HG02884 (cell line): Measurements from ENCODE around the gene KIRREL1.

ENCODE experiments used
- ATAC-seq: cut with Tn5 transposase; IDR thresholded peaks from one replicate; pipeline ENCODE4 v1.9.1; 2021; ENCODE audit warnings: mild to moderate bottlenecking, moderate library complexity; ENCODE audit not compliant: unreplicated experiment

KIRREL1 gene

DNA sequence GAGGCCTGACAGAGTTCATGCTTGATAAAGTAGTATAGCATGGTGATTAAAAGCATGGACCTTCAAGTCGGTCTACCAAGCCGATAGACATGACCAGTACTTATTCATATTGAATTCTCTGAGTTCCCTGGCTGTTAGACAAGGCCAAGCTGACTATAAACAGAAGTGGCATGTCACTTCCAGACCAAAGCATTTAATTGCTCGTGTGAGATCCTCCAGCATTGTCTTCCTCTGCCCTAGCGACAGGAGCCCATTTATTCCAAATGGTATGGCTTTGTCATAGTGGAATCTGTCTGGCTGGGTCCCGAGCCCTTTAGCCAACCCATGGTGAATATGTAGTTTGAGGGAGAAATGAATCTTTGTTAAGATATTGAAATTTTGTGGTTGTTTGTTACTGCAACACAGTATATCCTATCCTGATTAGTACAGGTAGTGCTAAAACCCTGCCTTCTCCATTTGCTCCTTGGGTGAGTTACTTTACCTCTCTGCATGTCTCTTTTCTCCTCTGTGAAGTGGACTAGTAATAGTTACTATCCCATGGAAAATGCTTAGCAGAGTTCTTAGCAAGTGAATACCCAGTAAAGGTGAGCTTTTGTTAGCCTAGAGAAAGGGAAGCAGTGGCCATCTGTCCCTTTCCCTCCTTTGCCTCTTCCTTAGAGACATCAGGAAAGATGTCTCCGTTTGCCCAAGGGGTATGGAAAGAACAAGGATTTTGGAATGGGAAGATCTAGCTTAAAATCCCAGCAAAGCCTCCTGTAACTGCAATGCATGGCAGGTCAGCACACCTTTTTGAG is 109.6 kb downstream of the KIRREL1 start:
- no peak for ATAC-seq

DNA sequence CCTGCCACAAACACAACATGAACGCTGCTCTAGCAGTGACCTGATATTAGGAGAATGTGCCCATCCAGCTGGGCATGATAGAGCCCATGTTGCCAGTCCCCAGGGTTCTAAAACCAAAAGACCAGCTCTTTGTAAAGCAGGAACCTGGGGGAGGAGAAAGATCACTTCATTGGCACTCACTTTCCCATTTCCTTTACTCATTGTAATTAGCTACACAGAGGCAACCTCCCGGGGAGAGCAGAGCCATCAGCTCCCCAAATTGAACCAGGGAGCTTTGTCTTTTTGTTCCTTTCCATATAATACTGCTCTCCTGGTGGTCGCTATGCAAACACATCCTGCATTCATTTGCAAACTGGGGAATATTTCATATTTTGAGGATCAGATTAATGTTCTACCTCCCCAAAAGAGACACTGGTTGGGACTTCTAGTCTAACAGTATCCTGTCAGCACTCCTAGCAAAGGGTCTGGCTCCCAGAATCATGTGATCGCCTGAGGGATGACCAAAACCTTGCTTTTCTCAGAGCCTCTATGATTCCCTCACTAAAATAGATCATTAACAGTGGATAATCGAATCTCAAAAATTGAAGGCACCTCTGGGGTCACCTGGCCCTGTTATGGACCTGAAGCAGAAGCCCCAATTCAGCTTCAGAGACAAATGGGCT is 110.5 kb downstream of the KIRREL1 start:
- ATAC-seq, result no peak

DNA sequence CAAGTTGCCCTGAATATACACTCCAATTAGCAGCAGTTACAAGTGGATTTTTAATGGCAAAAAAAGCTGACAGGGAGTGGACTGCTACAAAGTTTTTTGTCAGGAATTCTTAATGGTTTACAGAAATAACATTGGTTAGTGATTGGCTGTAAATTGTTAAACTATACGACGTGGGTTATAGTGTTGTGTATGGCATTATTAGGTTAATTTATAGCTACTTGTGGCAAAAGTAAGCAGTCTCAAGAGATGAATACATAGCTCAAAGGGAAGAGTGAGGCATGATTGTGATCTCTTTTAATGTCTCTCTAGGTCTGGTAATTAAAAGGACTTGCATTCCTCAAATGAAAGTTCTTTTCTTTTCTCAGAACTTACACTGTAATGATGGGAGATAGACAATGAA is 111.4 kb downstream of the KIRREL1 start:
- no peak for ATAC-seq

DNA sequence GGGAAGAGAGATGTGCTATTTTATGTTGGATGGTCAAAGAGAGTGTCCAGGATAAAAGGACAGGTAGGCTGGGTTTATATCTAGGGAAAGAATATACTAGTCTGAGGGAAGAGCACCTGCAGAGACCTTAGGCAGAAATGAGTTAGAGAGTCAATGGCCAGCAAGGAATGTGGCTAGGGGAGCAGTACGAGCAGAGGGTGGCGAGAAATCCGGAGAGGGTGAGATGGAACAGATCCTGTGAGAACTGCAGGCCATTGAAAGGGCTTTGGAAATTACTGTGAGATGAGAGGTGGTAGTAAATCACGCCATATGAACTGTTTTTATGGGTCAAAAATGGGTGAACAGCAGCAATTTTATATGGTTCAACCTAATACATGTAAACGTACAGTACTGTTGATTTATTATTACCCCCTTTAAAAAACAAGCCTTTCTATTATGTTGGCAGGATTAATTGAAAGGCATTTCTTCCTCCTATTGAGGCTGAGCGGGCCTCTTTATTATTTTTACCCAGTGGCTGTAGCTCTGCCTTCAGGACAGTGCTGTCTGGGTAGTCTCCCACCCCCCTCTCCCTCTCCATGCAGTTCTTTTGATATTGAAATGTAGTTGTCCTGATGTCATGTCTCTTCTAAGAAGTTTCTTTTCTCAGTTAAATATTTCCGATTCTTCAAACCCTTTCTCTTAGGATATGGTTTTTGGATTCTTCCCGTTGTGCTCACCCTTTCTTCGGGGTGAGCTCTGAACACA is 112.1 kb downstream of the KIRREL1 start:
- ATAC-seq, result no peak

DNA sequence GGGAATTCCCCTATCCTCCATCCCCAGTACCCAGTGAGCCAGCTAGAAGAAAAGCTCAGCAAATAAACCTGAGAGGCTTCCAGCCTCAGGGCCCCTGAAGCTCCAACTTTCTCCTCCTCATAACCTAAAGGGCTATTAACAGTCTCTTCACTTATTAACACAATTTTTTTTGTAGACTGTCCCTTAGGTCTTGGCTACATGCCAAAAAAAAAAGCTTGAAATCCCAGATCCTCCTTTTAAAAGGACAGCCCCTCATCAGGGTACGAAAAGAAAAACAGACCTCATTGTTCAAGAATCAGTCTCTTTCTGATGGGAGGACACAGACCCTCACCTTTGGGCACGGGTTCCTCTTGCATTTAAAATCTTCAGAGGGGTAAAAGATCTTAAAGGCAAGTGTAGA is 114.5 kb downstream of the KIRREL1 start:
- no peak for ATAC-seq

DNA sequence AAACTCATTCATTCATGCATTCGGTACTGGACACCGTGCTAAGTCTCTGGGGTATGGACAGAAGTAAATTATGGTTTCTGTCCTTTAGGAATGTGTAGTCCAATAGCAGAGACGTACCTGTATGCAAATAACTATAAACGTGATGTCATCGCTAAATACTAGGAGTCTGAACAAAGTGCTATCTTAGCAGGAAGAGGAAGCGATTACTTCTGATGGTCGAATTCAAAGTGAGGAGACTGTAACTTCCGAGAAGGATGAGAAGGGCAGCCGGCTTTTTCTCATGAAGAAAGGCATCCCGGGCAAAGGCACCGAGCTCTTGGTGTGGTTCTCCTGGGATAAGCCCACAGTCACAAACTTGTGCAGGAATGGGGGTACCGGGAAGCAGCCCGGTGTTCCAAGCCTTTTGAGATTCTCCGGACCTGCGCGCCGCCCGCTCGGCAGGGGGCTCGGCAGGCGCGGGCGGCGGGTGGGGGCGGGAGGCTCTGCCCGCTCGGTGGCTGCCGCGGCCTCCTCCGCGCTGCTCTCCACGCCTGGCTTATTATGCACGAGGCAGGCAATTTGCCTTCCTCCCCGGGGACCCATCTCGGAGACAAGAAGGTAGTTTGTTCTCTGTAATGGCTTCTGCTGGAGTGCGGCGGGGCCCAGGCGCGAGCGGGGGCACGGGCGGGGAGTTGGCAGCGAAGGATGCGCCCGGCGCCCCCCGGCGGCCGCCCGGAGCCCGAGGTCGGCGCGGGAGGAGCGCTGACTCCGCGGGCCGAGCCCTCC is 119.7 kb downstream of the KIRREL1 start:
- no peak for ATAC-seq

DNA sequence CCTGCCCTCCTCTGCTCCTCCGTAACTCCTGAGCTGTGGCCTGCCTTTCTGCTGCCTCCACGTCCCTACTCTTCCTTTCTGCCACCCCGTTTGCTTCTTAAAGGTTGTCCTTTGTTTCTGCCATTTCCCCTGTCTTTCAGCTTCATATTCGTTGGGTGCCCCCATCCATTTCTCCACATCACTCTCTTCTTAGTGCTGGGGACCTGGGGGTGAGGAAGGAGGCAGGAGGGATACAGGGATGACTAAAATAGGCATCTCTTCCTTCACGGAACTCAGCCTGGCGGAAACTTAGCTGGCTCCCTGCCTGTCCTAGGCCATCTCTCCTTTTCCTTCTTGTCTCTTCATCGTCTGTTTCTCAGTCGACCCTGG is 120.3 kb downstream of the KIRREL1 start:
- ATAC-seq, result no peak

DNA sequence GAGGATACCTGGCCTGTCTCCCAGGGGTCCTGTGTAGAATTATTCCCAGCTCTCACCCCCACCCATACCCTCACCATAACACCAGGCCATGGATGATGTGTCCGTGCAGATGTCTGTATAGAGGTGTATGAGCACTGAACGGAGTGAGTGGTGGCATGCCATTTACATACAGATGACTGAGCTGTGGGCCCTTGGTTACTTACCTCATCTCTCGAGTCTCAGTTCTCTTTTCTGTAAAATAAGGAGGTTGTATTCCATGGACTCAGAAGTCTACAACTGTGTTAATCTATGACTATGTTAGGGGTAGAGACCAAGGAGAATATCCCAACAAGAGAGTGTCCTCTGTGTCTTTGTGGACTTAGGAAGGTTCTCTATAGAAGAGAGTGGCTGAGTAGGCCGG is 121.7 kb downstream of the KIRREL1 start:
- peak; percentile 75 for ATAC-seq

DNA sequence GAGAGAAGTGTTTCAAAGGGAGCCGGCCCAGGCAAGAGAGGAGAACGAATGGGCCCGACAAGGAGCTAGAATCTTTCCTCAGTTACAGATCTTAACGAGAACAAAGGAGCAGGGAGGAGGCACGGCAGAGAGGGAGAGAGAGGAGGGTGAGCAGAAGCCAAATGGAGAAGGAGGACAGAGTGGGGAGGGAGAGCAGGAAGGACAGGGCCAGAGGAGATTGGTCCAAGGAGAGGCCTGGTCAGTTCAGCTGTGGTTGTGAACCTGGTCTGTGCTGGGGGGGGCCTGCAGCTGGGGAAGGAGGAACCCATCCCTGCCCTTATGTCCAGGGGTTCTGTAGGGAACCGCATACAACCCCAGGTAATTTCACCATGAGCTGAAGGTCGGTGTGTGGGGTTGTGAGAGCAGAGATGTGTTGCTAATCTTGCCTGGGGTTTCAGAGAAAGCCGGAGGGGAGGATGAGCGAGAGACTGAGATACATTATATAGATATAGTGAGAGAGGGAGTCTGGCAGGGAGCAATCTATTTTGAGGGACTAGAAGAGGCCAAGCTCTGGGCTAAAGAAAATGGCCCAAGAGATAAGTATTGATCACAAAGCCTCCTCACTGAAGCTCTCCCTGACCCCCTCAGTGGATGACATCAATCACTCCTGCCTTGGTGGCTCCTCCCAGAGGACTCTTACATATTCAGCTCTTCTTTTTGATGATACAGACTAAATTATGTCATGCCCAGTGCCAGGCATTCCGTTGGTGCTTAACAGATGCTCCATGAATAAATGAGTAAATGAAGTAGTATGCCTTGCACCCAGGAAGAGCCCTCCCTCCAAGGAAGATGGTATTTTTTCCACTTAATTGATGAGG is 123.1 kb downstream of the KIRREL1 start:
- ATAC-seq, result no peak

DNA sequence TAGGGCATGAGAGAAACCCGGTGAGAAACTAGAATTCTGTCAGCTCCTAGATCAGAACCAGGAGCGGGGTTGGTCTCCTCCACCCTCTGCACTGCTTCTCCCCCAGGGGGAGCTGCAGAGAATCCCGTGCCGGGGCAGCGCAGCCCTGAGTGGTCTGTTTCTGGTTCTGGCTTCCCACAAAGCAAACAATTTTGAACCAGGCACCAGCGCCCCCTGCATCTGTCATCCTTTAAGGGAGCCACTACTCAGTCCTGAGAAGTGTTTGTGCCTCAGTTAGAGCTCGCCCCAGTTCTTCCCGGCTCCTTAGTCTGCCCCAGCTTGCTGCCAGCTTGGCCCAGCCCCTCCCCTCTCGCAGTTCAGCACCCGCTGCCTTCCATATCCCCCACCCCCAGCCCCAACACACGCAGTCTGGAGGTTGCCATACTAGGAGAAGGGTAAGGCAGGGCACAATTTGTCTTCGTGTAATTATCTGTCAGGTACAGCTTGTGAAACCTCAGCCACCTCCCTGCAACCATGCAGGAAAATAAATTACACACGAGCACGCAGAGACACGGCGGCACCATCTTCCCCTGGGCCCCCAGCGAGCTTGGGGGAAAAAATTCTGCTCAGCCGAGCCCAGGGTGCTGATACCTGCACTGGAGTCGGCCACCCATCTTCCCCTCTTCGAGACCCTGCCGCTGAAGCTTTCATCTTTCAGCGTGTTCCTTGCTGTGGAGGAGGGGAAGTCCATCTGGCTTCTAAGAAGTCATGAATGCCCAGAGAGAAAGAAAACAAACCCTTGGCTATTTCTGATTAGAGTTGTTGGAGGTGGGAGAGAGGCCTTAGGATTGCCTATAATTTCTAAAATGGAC is 124.6 kb downstream of the KIRREL1 start:
- ATAC-seq, result no peak

DNA sequence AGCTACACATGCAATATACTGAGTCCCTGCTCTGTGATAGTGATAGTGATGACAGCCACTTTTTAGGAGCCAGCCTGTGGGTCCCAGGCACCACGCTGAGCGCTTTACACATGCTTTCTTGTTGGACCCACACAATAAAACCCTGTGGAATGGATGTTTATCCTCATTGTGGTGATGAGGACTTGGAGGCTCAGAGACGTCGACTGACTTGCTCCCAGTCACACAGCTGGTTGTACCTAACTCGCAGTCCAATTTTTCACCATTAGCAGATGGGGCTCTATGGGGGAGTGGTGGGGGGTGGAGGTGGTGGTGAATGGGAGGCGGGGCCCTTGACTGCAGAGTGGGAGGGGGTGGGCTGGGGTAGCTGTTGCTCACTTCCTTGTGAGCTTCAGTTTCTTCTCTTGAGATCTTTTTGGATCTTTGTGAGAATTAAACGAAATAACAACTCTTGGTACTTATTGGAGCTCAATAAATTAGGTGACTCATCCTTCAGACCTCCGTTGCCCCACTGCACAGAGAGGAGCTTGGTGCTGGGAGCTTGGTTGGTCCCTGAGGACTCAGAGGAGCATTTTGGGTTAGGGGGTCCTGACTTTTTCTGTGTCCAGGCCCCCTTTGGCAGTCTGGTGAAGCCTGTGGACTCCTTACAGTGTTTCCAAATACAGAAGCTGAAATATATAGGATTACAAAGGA is 125.4 kb downstream of the KIRREL1 start:
- no peak for ATAC-seq

DNA sequence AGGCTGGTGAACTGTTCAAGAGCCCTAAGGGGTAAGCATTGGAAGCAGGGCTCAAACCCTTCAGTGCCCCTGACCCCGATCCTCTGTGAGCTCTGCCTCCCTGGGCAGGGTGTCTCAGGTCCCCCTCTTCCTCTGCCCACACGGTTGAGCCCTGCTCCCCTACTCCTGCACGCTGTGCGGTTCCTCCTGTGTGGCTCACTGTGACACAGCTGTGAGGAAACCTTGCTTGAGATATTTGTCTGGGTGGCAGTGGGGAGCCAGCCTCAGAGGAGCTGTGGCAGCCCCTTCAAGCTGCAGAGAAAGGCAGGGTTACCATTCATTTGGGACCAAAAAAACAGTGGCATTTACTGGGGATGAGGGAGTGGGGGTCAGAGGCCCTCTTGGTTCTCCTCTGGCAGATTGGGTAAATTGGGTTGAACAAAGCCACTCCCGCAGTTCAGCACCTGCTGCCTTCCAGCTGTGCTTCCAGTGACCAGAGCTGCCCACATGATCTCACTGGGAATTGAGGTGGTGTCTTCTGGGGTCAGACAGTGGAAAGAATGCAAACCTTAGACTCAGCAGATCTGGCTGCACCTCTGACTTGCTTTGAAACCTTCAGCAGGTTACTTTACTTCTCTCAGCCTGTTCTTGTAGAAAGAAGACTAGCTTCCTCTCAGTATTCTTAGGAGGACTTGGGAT is 126.7 kb downstream of the KIRREL1 start:
- ATAC-seq, result no peak

DNA sequence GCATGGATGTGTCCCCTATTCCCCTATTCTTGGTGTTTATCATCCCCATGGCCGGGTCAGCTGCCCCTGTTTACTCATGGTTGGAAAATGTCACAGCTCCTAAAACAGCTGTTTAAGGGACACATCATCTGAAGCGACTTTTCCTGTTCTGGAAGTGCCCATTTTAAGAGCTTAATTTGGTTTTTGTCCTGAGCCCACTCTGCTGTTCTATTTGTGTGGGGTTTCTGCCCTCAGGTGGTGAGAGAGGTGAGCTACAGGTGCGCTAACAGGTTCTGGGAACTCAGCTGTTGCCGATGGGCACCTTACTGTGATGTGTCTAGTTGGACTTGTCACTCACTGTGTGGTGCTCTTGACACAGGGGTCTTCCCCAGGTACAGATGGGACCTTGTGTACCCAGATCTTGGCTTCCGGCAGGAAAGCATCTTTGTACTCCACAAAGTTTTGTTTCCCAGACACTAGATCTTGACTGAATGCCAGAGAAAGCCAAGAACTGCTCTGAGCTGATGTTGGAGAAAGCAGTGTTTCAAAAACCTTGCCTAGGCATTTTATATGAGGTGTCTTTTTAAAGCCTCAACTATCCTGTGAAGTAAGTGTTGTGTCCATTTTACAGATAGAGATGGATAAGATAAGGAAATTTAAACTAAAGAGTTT is 128.3 kb downstream of the KIRREL1 start:
- no peak for ATAC-seq

DNA sequence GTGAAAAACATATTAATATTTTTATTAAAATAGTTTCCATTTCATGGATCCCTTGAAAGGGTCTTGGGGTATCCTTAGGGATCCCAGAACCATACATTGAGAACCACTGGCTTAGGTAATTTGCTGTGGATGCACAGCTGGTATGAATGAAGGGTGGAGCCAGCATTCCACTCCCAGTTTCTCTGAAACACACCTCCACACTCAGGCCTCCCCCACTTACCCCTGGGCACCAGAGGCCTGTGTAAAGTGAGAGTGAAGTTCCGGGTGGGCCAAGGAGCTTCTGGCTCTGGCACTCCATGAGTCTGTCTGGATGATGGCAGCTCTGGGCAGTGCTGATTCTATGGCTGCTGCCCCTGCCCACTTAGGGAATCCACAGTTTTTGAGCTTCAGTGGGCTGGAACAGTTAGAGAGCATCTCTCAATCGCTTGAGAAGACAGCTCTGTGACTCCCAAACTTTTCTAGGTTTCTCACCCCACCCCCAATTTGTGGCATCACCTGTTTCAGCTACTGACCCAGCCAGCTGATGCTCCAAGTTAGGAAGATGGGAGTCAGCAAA is 129.5 kb downstream of the KIRREL1 start:
- no peak for ATAC-seq

DNA sequence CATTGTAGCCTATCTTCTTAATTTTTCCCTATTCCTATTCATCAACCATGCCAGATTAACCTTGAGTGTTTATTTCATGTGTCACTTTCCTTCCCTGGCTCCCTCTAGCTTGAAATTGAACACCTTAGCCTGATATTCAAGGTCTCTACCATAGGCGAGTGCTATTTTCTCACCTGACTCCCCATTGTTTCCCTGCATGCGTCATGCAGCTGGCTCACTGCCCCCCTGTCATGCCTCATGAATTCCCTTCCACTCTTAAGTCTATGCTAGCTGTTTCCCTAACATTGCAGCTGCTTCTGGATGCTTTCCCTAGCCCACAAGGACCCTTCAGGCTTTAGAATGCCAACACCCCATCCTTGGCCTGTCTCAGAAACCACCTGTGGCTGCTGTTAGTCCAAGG is 130.6 kb downstream of the KIRREL1 start:
- ATAC-seq, result no peak

DNA sequence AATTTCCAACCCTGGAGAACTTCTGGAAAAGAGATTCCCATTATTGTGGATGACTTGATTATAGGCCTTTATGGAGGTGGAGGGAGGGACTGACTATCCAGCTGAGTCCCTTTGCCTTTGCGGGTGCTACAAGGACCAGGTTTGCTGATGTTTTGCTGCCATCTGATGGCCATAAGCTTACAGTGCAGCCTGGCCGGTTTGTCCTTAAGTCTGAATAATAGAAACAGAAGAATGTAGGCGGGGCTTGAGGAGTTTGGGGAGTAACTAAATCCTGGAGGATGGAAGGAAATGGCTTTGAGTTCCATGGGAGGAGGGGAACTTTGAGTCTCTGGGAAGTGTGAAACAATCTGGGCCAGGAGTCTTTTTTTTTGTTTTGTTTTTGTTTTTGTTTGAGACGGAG is 131.6 kb downstream of the KIRREL1 start:
- peak; percentile 84 for ATAC-seq

DNA sequence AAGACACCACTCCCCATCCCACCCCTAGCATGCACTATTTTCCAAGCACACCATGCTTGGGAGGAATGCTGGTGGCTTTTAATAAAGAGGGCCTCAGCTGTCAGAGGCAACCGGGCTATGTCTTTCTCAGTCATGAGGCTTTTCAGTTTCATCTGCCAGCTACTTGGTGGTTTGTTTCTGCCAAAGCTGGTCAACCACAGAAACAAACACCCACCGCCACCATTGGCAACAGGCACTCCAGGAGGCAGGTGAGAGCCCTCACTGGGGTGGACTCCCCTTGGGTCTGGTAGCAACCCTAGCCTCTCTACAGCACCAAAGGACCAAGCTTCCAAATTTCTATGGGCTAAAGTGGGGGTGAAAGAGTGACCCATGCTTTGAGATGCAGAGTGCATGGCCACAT is 133.0 kb downstream of the KIRREL1 start:
- ATAC-seq, result no peak
